ENCODE measurements around the gene HSPG2. TPM values are rescaled to one million over a fixed set of nuclear protein-coding genes. Genes with fewer than 3 reads are reported as not detected.
A peak's percentile ranks its signal among the peaks of the same experiment; 100 is the strongest.

HSPG2 gene
- total and polyA plus RNA-seq, 2 of the 8 experiments (the other 6 are each of a cell fraction or from before 2014, with no cell fraction given), result 17.8 to 111 TPM

DNA sequence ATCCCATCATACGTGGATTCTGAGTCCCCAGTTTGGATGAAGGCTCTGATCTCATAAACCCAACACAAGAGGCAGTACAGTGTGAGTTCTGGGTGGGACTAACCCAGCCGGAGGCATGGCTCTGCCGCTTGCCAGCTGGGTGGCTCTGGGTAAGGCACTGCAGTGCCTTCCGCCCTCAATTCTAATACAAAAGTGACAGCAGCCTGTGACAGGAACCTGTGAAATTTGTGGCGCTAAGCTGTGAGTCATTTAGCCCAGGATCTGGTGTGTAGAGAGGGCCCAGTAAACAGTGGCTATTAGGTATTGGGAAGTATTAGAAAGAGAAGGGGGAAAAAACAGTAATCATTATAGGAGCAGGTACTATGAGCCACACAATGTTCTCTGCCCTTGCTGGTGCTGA lies 23.3 kb downstream of the HSPG2 start:
- ChIA-PET POLR2A (ENCODE audit: partially characterized antibody) (interaction anchor here (0.8 to 8.3 kb wide), 9 partner anchors 7 to 136 kb away, joined by 3 to 72 read pairs (median 9); partner anchors contain the start of gene HSPG2), CTCF (ENCODE audit: partially characterized antibody) (interaction anchor here (0.7 to 2.1 kb wide), 7 partner anchors 13 to 132 kb away, joined by 3 to 8 read pairs (median 3); no protein-coding TSS in a partner anchor)
- Histone ChIP-seq H3K23me2 (ENCODE audit: low read depth, low read length) (no peaks in the 10 kb centered on the region), H3K4me2 (ENCODE audit: insufficient read depth in 1 of 2, low read depth in 2 of 2, low read length in 2 of 2) (no peak overlapping the region), H2AFZ (ENCODE audit: low read length) (no peak overlapping the region), H3K9me3 (ENCODE audit: insufficient read depth in 2 of 2, low read depth in 1 of 2, low read length in 1 of 2) (no peaks in the 10 kb centered on the region), H3K4me1 (replicated peaks in 1 of 4; ENCODE audit: control insufficient read depth in 3 of 4, insufficient read depth in 4 of 4, low read length in 3 of 4) (peaks cover 15 to 51% (median 29%) of the 10 kb centered on the region in 4 experiments), H3K56ac (replicated peaks; ENCODE audit: insufficient read length, low read depth, low read length) (no peak overlapping the region), H2AK5ac (ENCODE audit: low read depth, low read length) (no peak overlapping the region), H3K36me3 (ENCODE audit: control insufficient read depth in 2 of 4, insufficient read depth in 4 of 4, low read length in 3 of 4) (0 out of 8 replicates have a peak, but pooled peaks cover 0 to 2% (median 0%) of the 10 kb centered on the region in 4 experiments), H4K91ac (replicated peaks; ENCODE audit: insufficient read length, low read length) (no peak overlapping the region), H3K27ac (ENCODE audit: low read depth, low read length) (no peak overlapping the region), H3K4ac (replicated peaks; ENCODE audit: insufficient read length, low read depth, low read length) (no peak overlapping the region), H3K18ac (ENCODE audit: extremely low read depth, low read length) (peak overlapping the region; percentile 5; the same call in 1 of the 2 replicates), H2BK15ac (ENCODE audit: low read length) (peak overlapping the region; percentile 37; the same call in 1 of the 2 replicates), H2BK12ac (ENCODE audit: low read depth, low read length) (no peak overlapping the region), H4K5ac (ENCODE audit: insufficient read length, low read depth, low read length) (no peak overlapping the region), H3K23ac (ENCODE audit: insufficient read length) (no peak overlapping the region), H3K4me3 (ENCODE audit: extremely low read depth in 1 of 4, insufficient read depth in 2 of 4, low read depth in 3 of 4, low read length in 4 of 4) (no peak overlapping the region), H2BK20ac (ENCODE audit: low read length) (no peak overlapping the region), H4K20me1 (replicated peaks in 1 of 2; ENCODE audit: control insufficient read depth in 1 of 2, insufficient read depth in 2 of 2, low read length in 2 of 2) (peaks cover 3 to 9% of the 10 kb centered on the region in 2 experiments), H3K79me2 (ENCODE audit: control insufficient read depth in 1 of 2, insufficient read depth in 2 of 2, low read length in 2 of 2) (peaks cover 0 to 2% of the 10 kb centered on the region in 2 experiments; a peak in 1 of 4 replicates), H3K14ac (ENCODE audit: insufficient read length) (no peak overlapping the region), H3K79me1 (ENCODE audit: low read depth, low read length) (peaks cover 2% of the 10 kb centered on the region; the same call in 1 of the 2 replicates), H3K27me3 (replicated peaks in 1 of 4; ENCODE audit: control insufficient read depth in 3 of 4, extremely low read depth in 1 of 4, insufficient read depth in 3 of 4, low read length in 3 of 4) (no peaks in the 10 kb centered on the region), H2BK120ac (replicated peaks; ENCODE audit: low read depth, low read length) (no peak overlapping the region), H4K8ac (ENCODE audit: extremely low read depth, insufficient read depth, low read length) (no peak overlapping the region), H3K9ac (replicated peaks in 1 of 4; ENCODE audit: extremely low read depth in 1 of 4, low read depth in 3 of 4, low read length in 3 of 4) (0 out of 7 replicates have a peak overlapping the region, but pooled peaks of 1 of the 4 experiments have one; percentile 9), H2BK5ac (ENCODE audit: low read depth, low read length) (peak overlapping the region; percentile 28; the same call in 1 of the 2 replicates)
- DNase-seq (ENCODE audit: low read depth in 1 of 2, low spot score in 2 of 2), result no peak
- no peak for TF ChIP-seq CEBPB (IDR thresholded peaks at IDR 0.05; ENCODE audit: low read depth, low read length)
- no peak for TF ChIP-seq CHD2 (IDR thresholded peaks at IDR 0.05; ENCODE audit: low read length)
- no peak for TF ChIP-seq SIRT6 (IDR thresholded peaks at IDR 0.05; ENCODE audit: low read length)
- TF ChIP-seq, protein P1, sequence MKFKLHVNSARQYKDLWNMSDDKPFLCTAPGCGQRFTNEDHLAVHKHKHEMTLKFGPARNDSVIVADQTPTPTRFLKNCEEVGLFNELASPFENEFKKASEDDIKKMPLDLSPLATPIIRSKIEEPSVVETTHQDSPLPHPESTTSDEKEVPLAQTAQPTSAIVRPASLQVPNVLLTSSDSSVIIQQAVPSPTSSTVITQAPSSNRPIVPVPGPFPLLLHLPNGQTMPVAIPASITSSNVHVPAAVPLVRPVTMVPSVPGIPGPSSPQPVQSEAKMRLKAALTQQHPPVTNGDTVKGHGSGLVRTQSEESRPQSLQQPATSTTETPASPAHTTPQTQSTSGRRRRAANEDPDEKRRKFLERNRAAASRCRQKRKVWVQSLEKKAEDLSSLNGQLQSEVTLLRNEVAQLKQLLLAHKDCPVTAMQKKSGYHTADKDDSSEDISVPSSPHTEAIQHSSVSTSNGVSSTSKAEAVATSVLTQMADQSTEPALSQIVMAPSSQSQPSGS (IDR thresholded peaks at IDR 0.05; ENCODE audit: low read length), result no peak
- TF ChIP-seq RAD21 (IDR thresholded peaks at IDR 0.05 in 1 of 2, conservative IDR thresholded peaks at IDR 0.05 in 1 of 2; ENCODE audit: low read depth in 2 of 2, low read length in 2 of 2), result no peak
- TF ChIP-seq SRF (IDR thresholded peaks at IDR 0.05; ENCODE audit: low read depth, low read length), result no peak
- WGBS, 2 experiments (ENCODE audit: extremely low coverage in 1 of 2, insufficient coverage in 1 of 2, insufficient read length in 1 of 2, insufficient replicate concordance in 2 of 2, low coverage in 1 of 2, low lambda C conversion rate in 2 of 2, missing lambda C conversion rate in 1 of 2), result 74% methylated on average over 5 of the region's 5 CpGs; no CpG with 5 or more reads in 1 of the 2 experiments
- no peak for FAIRE-seq
